SKM-1 (cell line): ENCODE results near the gene TSBP1.
"Not testable (repeated sequence)": the region's sequence is repeated elsewhere in the genome, so short reads cannot be mapped to it uniquely, and the experiment has no call there.

Experiments used
- DNase-seq: peaks from one replicate; lab custom pipeline; 2025; ENCODE audit not compliant: unreplicated experiment; lab: John Stamatoyannopoulos, UW

The TSBP1 gene

GRCh38 chr6:32379545-32379944, 7.8 kb upstream of the TSBP1 start:
- DNase-seq = no peak

DNA sequence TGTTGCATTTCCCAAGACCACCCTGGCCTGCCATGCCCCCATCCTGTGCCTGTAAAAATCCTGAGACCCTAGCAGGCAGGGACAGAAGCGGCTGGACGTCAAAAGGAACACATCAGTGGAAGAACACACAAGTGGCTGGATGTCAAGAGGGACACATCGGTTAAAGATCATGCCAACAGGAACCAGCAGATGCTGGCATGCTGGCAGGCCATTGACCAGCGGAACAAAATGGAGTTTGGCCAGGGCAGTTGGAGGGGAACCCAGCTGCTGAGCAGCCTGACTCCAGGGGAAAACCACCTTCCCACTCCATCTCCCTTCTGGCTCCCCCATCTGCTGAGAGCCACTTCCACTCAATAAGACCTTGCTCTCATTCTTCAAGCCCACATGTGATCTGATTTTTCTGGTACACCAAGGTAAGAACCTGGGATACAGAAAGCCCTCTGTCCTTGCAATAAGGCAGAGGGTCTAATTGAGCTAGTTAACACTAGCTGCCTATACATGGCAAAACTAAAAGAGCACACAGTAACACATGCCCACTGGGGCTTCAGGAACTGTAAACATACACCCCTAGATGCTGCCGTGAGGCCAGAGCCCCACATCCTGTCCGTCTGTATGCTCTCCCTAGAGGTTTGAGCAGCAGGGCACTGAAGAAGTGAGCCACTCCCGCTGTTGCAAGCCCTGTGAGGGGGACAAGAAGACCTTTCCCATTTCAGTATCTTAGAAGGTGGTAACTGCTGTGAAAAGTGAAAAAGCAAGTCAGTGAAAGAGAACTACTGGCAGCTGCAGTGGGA, 4.2 kb upstream of the TSBP1 start:
- DNase-seq = no peak

GRCh38 chr6:32371229-32371628, 474 bp downstream of the TSBP1 start:
- DNase-seq = no peak

DNA sequence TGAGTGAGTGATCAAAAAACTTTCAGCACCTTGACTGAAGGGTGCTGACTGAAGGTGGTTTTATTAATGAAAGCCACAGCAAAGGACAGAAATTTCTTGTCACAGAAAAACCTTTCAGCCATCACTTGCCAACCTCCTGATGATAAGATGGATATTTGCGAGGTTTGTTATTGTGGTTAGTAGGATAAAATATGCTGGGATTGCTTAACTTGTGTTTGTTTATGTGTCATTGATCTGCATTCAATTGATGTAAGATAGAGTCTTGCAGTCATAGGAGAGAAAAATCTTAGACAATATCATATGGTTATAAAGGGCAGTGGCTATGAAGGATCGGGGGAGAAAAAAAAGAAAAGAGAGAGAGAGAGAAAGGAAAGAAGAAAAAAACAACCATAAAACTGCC, 1.2 kb downstream of the TSBP1 start:
- no peak for DNase-seq

DNA sequence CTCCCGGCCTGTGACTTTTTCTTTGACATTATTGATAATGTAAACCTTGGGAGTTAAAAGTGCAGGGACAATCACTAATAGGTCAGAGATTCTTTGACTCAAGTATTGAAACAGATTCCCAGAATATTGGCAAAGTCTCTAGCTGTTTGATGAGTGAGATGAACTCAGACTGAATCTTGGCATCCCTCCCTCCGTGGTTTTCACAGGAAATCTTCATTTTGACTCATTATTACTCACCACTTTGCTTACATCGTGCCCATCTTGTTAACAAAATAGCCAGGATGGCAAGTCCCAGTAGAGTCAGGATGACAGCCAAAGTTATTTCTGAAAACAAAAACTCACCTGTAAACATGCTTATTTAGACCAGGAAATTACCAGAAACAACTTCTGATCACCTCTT, 2.0 kb downstream of the TSBP1 start:
- DNase-seq = no peak

DNA sequence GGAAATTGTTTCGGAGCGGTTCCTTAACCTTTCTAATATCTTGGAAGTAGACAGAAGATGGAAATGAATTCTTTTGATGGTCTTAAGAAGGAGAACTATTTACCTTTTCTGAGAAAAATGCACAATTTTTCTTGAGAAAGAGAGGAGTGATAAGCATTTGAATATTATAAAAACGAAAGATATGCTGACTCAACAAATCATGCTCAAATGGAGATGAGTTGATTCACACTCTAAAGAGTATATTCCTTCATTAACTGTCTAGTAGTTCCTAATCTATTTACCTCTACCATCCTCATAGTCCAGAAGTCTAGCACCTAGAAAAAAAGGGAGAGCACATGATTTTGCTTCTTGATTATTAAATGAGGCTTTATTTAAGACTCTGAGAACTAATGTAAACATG, 4.1 kb downstream of the TSBP1 start:
- DNase-seq = no peak

- DNase-seq = not testable (repeated sequence)
These were observed 12.5 kb downstream of the TSBP1 start for GRCh38 chr6:32359225-32359624.

GRCh38 chr6:32358548-32358947, 13.2 kb downstream of the TSBP1 start:
- not testable (repeated sequence) for DNase-seq

DNA sequence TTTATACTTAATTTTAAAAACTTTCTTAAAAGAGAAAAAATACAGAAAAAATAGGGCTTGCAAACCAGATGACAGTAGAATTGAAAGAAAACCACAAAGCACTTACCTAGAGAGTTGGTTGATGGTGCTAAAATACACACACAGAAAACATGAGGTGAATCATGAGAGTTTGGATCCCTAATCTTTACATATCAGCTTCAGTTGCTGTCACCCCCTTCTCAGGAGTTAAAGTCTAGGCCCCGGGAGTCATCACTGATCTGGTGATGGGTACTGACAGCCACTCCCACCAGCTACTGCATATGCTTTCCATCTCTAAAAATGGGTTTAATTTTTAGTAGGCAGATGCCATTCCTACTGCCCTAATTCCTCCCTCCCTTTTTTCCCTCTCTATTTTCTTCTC, 16.7 kb downstream of the TSBP1 start:
- DNase-seq = no peak

GRCh38 chr6:32353348-32353747, 18.4 kb downstream of the TSBP1 start:
- no peak for DNase-seq

GRCh38 chr6:32340242-32340641, 31.5 kb downstream of the TSBP1 start:
- DNase-seq = no peak

GRCh38 chr6:32337186-32337805, 34.4 kb downstream of the TSBP1 start:
- no peak for DNase-seq

DNA sequence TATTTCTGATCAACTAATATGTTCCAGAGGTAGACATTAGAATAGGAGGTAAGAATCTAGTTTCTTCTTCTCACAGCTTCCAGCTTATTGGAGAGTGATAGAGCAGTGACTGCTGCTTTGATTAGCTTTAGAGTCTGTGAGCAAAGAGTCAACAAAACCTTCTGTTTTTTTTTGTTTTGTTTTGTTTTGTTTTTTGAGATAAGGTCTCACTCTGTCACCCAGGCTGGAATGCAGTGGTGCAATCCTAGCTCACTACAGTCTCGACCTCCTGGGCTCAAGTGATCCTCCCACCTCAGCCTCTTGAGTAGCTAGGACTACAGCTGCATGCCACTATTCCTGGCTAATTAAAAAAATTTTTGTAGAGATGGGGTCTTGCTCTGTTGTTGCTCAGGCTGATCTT, 39.3 kb downstream of the TSBP1 start:
- DNase-seq = no peak

DNA sequence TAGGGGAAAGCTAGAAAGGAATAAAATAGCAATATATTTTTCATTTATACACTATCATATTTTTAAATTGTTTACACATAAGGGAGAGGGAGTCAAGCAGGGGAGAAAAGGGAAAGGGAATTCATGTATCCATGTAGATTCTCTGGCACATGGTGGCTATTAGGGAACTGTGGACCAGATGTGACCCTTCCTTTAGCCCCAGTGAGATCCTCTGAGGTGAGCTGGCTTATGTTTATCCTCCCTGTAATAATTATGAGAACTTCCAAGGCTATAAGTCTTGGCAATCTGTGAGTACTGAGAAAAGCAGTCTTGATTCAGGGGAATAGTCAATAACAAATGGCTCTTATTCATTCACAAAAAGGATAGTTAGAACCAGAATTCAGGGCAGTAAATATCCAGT, 42.6 kb downstream of the TSBP1 start:
- DNase-seq = no peak

GRCh38 chr6:32327103-32327502, 44.6 kb downstream of the TSBP1 start:
- no peak for DNase-seq

DNA sequence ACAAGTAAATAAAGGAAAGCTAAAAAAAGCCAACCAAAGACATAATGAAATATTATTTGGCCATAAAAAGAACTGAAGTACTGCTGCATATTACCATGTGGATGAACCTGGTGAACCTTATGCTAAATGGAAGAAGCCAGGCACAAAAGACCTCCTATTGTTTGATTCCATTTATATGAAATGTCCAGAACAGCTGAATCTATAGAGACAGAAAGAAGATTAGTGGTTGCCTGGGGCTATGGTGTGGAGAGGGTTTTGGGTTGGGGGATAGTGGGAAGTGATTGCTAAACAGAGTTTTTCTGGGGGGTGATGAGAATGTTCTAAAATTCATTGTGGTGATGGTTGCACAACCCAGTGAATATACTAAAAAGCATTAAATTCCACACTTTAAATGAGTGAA, 53.2 kb downstream of the TSBP1 start:
- no peak for DNase-seq

- DNase-seq = no peak
These were observed 54.2 kb downstream of the TSBP1 start for GRCh38 chr6:32317541-32317940.

DNA sequence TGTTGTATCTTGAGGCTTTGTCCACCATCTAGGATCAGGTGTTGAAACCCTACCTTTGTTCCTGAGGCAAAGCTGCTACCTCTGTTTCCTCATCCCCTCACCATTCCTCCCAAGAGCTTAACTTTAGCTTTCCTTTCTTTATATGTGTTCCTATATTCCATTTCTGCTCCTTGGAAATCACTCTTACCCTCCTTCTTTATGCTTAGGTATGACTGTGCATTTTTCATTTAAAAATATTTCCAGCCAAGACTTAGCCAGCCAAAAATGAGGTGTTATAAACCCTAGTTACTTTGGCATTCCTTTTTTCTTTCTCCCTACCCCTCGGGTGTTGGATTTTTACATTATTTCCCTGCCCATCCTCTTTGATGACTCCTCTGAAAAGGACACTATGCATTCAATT, 57.7 kb downstream of the TSBP1 start:
- no peak for DNase-seq

- DNase-seq = no peak
These were observed 72.9 kb downstream of the TSBP1 start for GRCh38 chr6:32298632-32299336.

- not testable (repeated sequence) for DNase-seq
These were observed 76.7 kb downstream of the TSBP1 start for GRCh38 chr6:32294980-32295379.

DNA sequence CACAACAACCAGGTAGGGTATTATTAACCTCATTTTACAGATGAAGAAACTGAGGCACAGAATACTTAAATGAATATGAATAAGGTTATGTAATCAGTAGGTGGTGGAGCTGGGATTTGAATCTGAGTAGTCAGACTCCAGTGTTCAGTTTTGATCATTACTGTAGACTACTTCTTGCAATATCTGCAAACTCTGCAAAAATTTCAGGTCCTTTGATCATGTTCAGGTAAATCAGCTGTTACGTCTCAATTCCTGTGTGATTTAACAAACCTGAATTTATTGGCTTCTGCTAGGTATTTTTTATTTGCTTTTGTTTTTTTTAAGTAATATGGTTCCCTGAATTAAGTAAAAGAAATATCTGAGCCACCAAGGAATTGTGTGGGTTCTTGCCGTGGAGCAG, 77.1 kb downstream of the TSBP1 start:
- no peak for DNase-seq

DNA sequence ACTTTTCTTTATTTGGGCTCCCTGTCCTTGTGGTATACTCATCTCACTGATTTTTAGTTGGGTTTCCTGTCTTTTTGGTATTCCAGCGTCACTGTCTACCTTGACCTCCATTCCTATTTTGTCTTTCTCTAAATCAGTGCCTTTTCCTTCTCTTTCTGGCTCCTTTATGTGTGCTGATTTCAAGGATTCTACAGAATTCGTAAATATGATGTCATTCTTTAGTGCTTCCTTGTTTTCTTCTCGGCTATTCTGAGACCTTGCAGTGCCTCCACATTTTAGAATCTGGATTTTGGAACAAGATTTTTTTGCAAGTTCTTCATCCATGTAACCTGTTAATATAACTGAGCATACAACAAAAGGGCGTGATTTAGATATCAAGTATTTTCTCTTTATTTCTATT, 78.0 kb downstream of the TSBP1 start:
- DNase-seq = no peak
